RWPE2 (cell line): Measurements from ENCODE around the gene ARL4C.

Experiments
- ATAC-seq: fragments of 200-7000 bp; cut with Tn5 transposase; 3 replicates; pipeline ENCODE4 v1.9.1; 2021; ENCODE audit warnings: low read depth
- DNase-seq: peaks from one replicate; pipeline ENCODE4 v3.0.0-alpha.2; 2020; ENCODE audit warnings: low spot score
- H3K27ac ChIP-seq: fragments of 450-650 bp; 2 replicates; pipeline ENCODE4 v1.5.1; 2017; ENCODE audit warnings: mild to moderate bottlenecking; ENCODE audit not compliant: poor library complexity, severe bottlenecking
- H3K27me3 ChIP-seq: fragments of 250-450 bp; sonication (Bioruptor Pico); 2 replicates; pipeline ENCODE4 v1.5.1; 2021; ENCODE audit warnings: mild to moderate bottlenecking, moderate library complexity; ENCODE audit not compliant: insufficient read depth, poor library complexity, severe bottlenecking
- H3K36me3 ChIP-seq: fragments of 250-450 bp; sonication (Bioruptor Pico); 2 replicates; pipeline ENCODE4 v1.5.1; 2020; ENCODE audit warnings: low read depth, mild to moderate bottlenecking, moderate library complexity
- H3K4me1 ChIP-seq: fragments of 250-450 bp; sonication (Bioruptor Pico); 2 replicates; pipeline ENCODE4 v1.5.1; 2021; ENCODE audit warnings: mild to moderate bottlenecking, moderate library complexity; ENCODE audit not compliant: insufficient read depth, poor library complexity, severe bottlenecking
- H3K4me3 ChIP-seq: fragments of 250-450 bp; sonication (Bioruptor Pico); 2 replicates; pipeline ENCODE4 v1.5.1; 2021; ENCODE audit warnings: mild to moderate bottlenecking, moderate library complexity; ENCODE audit not compliant: severe bottlenecking
- H3K9me3 ChIP-seq: fragments of 250-450 bp; sonication (Bioruptor Pico); 2 replicates; pipeline ENCODE4 v1.5.1; 2021; ENCODE audit warnings: mild to moderate bottlenecking, moderate library complexity; ENCODE audit not compliant: severe bottlenecking
- CTCF ChIP-seq: fragments of 450-650 bp; IDR thresholded peaks from one replicate; pipeline ENCODE4 v1.5.1; 2017; ENCODE audit warnings: mild to moderate bottlenecking, moderate library complexity; ENCODE audit not compliant: poor library complexity, severe bottlenecking

ARL4C gene, protein sequence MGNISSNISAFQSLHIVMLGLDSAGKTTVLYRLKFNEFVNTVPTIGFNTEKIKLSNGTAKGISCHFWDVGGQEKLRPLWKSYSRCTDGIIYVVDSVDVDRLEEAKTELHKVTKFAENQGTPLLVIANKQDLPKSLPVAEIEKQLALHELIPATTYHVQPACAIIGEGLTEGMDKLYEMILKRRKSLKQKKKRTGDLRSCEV

GRCh38 chr2:234496835-234497593 is at the start of gene ARL4C:
TSS of gene ARL4C (minus strand) at chr2:234497081. CDS start at chr2:234496586, 495 bp downstream.
- DNase-seq, result no peak
- peak; percentile 51 for ATAC-seq
- no peaks in the 10 kb centered on the region for H3K9me3 ChIP-seq
- H3K36me3 ChIP-seq, result peaks cover 34% of the 10 kb centered on the region
- peak within 1 kb of the TSS; percentile 80 for H3K27ac ChIP-seq
- H3K4me3 ChIP-seq, result peak within 1 kb of the TSS; percentile 99
- H3K27me3 ChIP-seq, result no peaks in the 10 kb centered on the region
- TF ChIP-seq CTCF, result no peak
- H3K4me1 ChIP-seq, result peaks cover 8% of the 10 kb centered on the region

DNA sequence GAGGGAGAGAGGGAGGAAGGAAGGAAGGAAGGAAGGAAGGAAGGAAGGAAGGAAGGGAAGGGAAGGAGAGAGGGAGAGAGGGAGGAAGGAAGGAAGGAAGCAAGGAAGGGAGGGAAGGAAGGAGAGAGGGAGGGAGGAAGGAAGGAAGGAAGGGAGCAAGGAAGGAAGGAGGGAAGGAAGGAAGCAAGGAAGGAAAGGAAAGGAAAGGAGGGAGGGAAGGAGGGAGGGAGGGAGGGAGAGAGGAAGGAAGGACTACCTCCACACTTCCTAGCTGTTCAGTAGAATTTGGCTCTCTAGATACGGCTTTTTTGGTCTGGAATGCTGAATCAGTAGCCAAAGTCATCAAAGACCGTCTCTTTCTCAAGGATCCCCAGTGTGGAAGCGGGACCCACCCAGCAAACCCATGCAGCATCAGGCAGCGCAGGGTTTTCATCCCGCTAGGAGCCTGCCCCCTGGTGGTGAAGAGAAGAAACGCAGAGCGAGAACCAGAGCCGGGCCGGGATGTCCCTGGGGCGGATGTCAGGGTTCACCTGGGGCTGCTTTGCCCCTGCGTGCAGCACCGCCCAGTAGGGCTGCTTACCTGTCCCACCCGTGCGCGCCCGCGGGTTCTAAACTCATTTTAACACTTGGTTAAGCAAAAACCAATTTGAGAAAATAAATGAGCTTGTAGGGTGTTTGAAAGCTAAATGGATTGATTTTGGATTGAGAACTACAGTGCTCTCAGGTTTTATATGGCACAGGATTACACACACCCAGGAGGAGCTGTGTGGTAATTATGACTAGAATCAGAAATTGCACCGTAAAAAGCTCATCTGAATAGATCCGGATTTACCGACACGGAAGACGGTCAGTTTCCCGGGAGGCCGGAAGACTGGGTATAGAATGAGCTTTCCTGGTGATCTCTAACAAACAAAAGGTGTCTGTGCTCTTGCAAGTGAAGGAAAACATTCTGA is 48.1 kb upstream of the ARL4C start:
- Histone ChIP-seq H3K4me3 (no peak overlapping the region), H3K36me3 (no peaks in the 10 kb centered on the region), H3K4me1 (peaks cover 3% of the 10 kb centered on the region), H3K27ac (no peak overlapping the region), H3K9me3 (no peaks in the 10 kb centered on the region), H3K27me3 (no peaks in the 10 kb centered on the region)
- no peak for DNase-seq
- peak; percentile 61; the same call in 2 of the 3 replicates for ATAC-seq
- peak; percentile 81 for TF ChIP-seq CTCF

- Histone ChIP-seq H3K4me1 (peaks cover 3% of the 10 kb centered on the region), H3K27me3 (no peaks in the 10 kb centered on the region), H3K9me3 (no peaks in the 10 kb centered on the region), H3K4me3 (no peak overlapping the region), H3K27ac (no peak overlapping the region), H3K36me3 (no peaks in the 10 kb centered on the region)
- TF ChIP-seq CTCF, result no peak
- DNase-seq, result no peak
- no peak for ATAC-seq
Observed at GRCh38 chr2:234542742-234543141, 45.9 kb upstream of the ARL4C start.

DNA sequence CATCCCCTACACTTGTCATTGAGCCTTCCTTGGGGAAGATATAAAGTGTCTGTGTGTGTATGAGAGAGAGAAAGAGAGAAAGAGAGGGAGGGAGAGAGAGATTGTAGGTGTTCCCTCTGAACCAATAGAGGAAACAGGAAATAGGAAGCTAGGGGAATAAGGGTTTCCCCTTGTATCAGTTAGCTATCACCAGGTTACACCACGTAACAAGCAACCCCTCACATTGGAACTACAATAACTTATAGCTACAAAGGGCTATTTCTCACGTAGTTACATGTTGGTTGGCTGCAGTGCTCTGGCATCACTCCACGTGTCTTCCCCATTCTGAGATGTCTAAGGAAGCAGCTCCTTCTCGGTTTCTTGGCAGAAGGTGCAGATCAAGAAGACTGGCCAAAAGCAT is 41.0 kb upstream of the ARL4C start:
- Histone ChIP-seq H3K36me3 (no peaks in the 10 kb centered on the region), H3K4me3 (no peak overlapping the region), H3K9me3 (no peaks in the 10 kb centered on the region), H3K27me3 (no peaks in the 10 kb centered on the region), H3K4me1 (no peaks in the 10 kb centered on the region), H3K27ac (no peak overlapping the region)
- DNase-seq (no peak), ATAC-seq (no peak)
- TF ChIP-seq CTCF, result no peak
